ENCODE results near the gene CIROP.

GRCh38 chr14:23090254-23090636 lies 14.5 kb downstream of the CIROP start:
- TF ChIP-seq POLR2A (IDR thresholded peaks at IDR 0.05) (no peak), CTCF (IDR thresholded peaks at IDR 0.05) (no peak)

All from Peyer's patch (tissue), 4 donors.